Measurements from ENCODE around the gene LGALS7.

The LGALS7 gene

GRCh38 chr19:38723990-38724854, 49.1 kb downstream of the LGALS7 start:
- DNase-seq (ENCODE audit: low read depth), result no peak
- no peak overlapping the region for H3K4me3 ChIP-seq (ENCODE audit: low read depth, low read length)
- TF ChIP-seq CTCF (IDR thresholded peaks at IDR 0.05; ENCODE audit: insufficient read depth, low read depth, low read length, missing control alignments), result no peak

- no peak for DNase-seq (ENCODE audit: low read depth)
- TF ChIP-seq CTCF (IDR thresholded peaks at IDR 0.05; ENCODE audit: insufficient read depth, low read depth, low read length, missing control alignments), result no peak
- H3K4me3 ChIP-seq (ENCODE audit: low read depth, low read length), result no peak overlapping the region
Observed at GRCh38 chr19:38723606-38723965, 49.7 kb downstream of the LGALS7 start.

- no peak for DNase-seq (ENCODE audit: low read depth)
- no peak for TF ChIP-seq CTCF (IDR thresholded peaks at IDR 0.05; ENCODE audit: insufficient read depth, low read depth, low read length, missing control alignments)
- H3K4me3 ChIP-seq (ENCODE audit: low read depth, low read length), result no peak overlapping the region
Observed at GRCh38 chr19:38722947-38723605, 50.2 kb downstream of the LGALS7 start.

GRCh38 chr19:38721979-38722773, 51.1 kb downstream of the LGALS7 start:
- TF ChIP-seq CTCF (IDR thresholded peaks at IDR 0.05; ENCODE audit: insufficient read depth, low read depth, low read length, missing control alignments), result no peak
- no peak for DNase-seq (ENCODE audit: low read depth)
- no peak overlapping the region for H3K4me3 ChIP-seq (ENCODE audit: low read depth, low read length)

GRCh38 chr19:38721496-38721895, 51.8 kb downstream of the LGALS7 start:
- TF ChIP-seq CTCF (IDR thresholded peaks at IDR 0.05; ENCODE audit: insufficient read depth, low read depth, low read length, missing control alignments), result no peak
- no peak for DNase-seq (ENCODE audit: low read depth)
- H3K4me3 ChIP-seq (ENCODE audit: low read depth, low read length), result no peak overlapping the region

Measured in GM12865 (cell line).